K562 (cell line): Measurements from ENCODE around the gene FABP2. TPM values are rescaled to one million over a fixed set of nuclear protein-coding genes. Genes with fewer than 3 reads are reported as not detected.

Source experiments
- ETS1 ChIP-seq: conservative IDR thresholded peaks from 2 replicates; pipeline ENCODE4 v1.6.1; 2011; ENCODE audit warnings: low read depth, mild to moderate bottlenecking, low read length; ENCODE audit not compliant: control insufficient read depth
- ETV1 ChIP-seq: fragments of 450-650 bp; conservative IDR thresholded peaks from 2 replicates; pipeline ENCODE4 v1.6.1; 2016; ENCODE audit warnings: missing genetic modification characterization, control low read depth, low read depth, missing compliant biosample characterization
- MNT ChIP-seq, 2 experiments: fragments of 450-650 bp; conservative IDR thresholded peaks; 2 replicates each; pipeline ENCODE4 v1.6.1; 2017; ENCODE audit warnings: mild to moderate bottlenecking in 2 of 2, moderate library complexity in 2 of 2
- POLR2AphosphoS5 ChIP-seq: IDR thresholded peaks from 2 replicates; pipeline ENCODE4 v1.6.1; 2011; ENCODE audit warnings: mild to moderate bottlenecking, low read depth, low read length, moderate library complexity; ENCODE audit not compliant: control insufficient read depth, insufficient read depth
- XRCC5 ChIP-seq: fragments of 200-400 bp; formaldehyde crosslinking; IDR thresholded peaks from 2 replicates; pipeline ENCODE4 v1.6.1; 2017; ENCODE audit warnings: low read depth, mild to moderate bottlenecking, low read length
- ZBTB40 ChIP-seq, 2 experiments: fragments of 450-650 bp in 1 of 2; sonication (generic) in 1 of 2; formaldehyde crosslinking in 1 of 2; IDR thresholded peaks; 2 replicates each; pipeline versions ENCODE4 v1.7.1 to v1.9.0; 2016 to 2022; ENCODE audit warnings: inconsistent platforms in 1 of 2, mild to moderate bottlenecking in 1 of 2, missing genetic modification reagents in 1 of 2
- ZNF134 ChIP-seq: fragments of 250-450 bp; sonication (Bioruptor Pico); conservative IDR thresholded peaks from 2 replicates; pipeline ENCODE4 v1.4.0; 2020
- polyA plus RNA-seq, 8 experiments: library from polyadenylated mRNA; depleted of rRNA in 4 of 8; stranded (reverse) in 5 of 8; unstranded in 3 of 8; fragments of >200 nt; fragmentation: Nextera tagmentation in 2 of 8; fragmentation: Illumina TruSeq in 1 of 8; extraction: Ambion mirVana in 2 of 8; extraction: Trizol in 1 of 8; gene quantifications; 2 replicates each; pipeline versions ENCODE4 v1.2.1 to v1.2.3, GENCODE V29; 2011 to 2014; ENCODE audit warnings: inconsistent platforms in 1 of 8, missing spikeins in 1 of 8
- total RNA-seq, 7 experiments: library from RNA; depleted of rRNA in 6 of 7; stranded (reverse); fragments of >200 nt in 6 of 7; fragmentation: Illumina TruSeq in 2 of 7; extraction: Trizol in 2 of 7; gene quantifications; 2 replicates each; pipeline versions ENCODE4 v1.2.1 to v1.2.3, GENCODE V29; 2011 to 2021; ENCODE audit warnings: low replicate concordance in 1 of 7

Gene FABP2
- total and polyA plus RNA-seq, 9 of the 15 experiments (the other 6 are each of a cell fraction or from before 2014, with no cell fraction given) = not detected

GRCh38 chr4:119300101-119300978 is 21.6 kb downstream of the FABP2 start (continued):
- TF ChIP-seq ZBTB40 (IDR thresholded peaks at IDR 0.05) = peak; percentile 98
- no peak for TF ChIP-seq ZBTB40 (CRISPR knock-in tag; IDR thresholded peaks at IDR 0.05)
- TF ChIP-seq ETV1 (tag) = peak; percentile 71
- TF ChIP-seq MNT (conservative IDR thresholded peaks at IDR 0.05) = peak in 1 of 2 experiments; percentile 52; a peak in 1 of 4 replicates
- TF ChIP-seq POLR2AphosphoS5 = peak; percentile 56; the same call in 1 of the 2 replicates
- TF ChIP-seq XRCC5 = 0 out of 2 replicates have a peak, but pooled peaks have one; percentile 18
- TF ChIP-seq ETS1 = no peak
- TF ChIP-seq ZNF134 (CRISPR knock-in tag) = no peak
